IMR-90 (cell line): ENCODE results near the gene NTF3. TPM values are rescaled to one million over a fixed set of nuclear protein-coding genes. Genes with fewer than 3 reads are reported as not detected.

Source experiments
- ATAC-seq: fragments of 200-7000 bp; cut with Tn5 transposase; 2 replicates; pipeline ENCODE4 v1.9.1; 2020; ENCODE audit warnings: low read depth, mild to moderate bottlenecking, moderate library complexity
- BruUV-seq: library from RNA; stranded (reverse); fragments of 400-500 nt; replicated peaks from 2 replicates; lab custom pipeline; 2021; lab: Mats Ljungman, UMichigan
- CTCF ChIA-PET: fragments of 300-600 bp; formaldehyde crosslinking; extraction: SDS; loops from one replicate; lab custom pipeline; 2021; ENCODE audit warnings: antibody characterized with exemption; lab: Yijun Ruan, JAX
- POLR2A ChIA-PET: fragments of 300-600 bp; sonication (Branson Sonifier 250); formaldehyde crosslinking; loops from one replicate; lab custom pipeline; 2022; ENCODE audit warnings: antibody characterized with exemption; ENCODE audit not compliant: unreplicated experiment; lab: Charles Lee
- DNase-seq: peaks from one replicate; pipeline ENCODE4 v3.0.0; 2013
- H2AFZ ChIP-seq: replicated peaks from 2 replicates; pipeline ENCODE3; 2013; ENCODE audit warnings: low read length, mild to moderate bottlenecking; ENCODE audit not compliant: poor library complexity
- H2AK5ac ChIP-seq: 2 replicates; pipeline ENCODE4 v1.6.1; 2013; ENCODE audit warnings: low read depth, low read length, inconsistent platforms
- H2AK9ac ChIP-seq: replicated peaks from 2 replicates; pipeline ENCODE3; 2013; ENCODE audit warnings: mild to moderate bottlenecking, low read depth, low read length, moderate library complexity; ENCODE audit not compliant: poor library complexity
- H2BK120ac ChIP-seq: 2 replicates; pipeline ENCODE4 v1.6.1; 2013; ENCODE audit warnings: low read depth, low read length, inconsistent platforms
- H2BK15ac ChIP-seq: 3 replicates; pipeline ENCODE4 v1.6.1; 2013; ENCODE audit warnings: low read depth, low read length, inconsistent platforms
- H2BK20ac ChIP-seq: 2 replicates; pipeline ENCODE4 v1.6.1; 2013; ENCODE audit warnings: low read depth, mild to moderate bottlenecking, inconsistent platforms, low read length, moderate library complexity
- H2BK5ac ChIP-seq: 2 replicates; pipeline ENCODE4 v1.6.1; 2013; ENCODE audit warnings: mild to moderate bottlenecking, low read depth, low read length, inconsistent platforms; ENCODE audit not compliant: poor library complexity, severe bottlenecking
- H3K14ac ChIP-seq: replicated peaks from 2 replicates; pipeline ENCODE4 v1.6.1; 2013; ENCODE audit warnings: low read depth, low read length, inconsistent platforms
- H3K18ac ChIP-seq: 2 replicates; pipeline ENCODE4 v1.6.1; 2013; ENCODE audit warnings: low read depth, low read length, control low read depth
- H3K23ac ChIP-seq: 2 replicates; pipeline ENCODE4 v1.6.1; 2013; ENCODE audit warnings: low read depth, low read length, inconsistent platforms
- H3K27ac ChIP-seq: 2 replicates; pipeline ENCODE4 v1.5.1; 2013; ENCODE audit warnings: mild to moderate bottlenecking, control low read depth, low read length; ENCODE audit not compliant: insufficient read depth
- H3K27me3 ChIP-seq: 2 replicates; pipeline ENCODE4 v1.6.1; 2013; ENCODE audit warnings: low read length; ENCODE audit not compliant: control insufficient read depth, insufficient read depth
- H3K36me3 ChIP-seq: 2 replicates; pipeline ENCODE4 v1.6.1; 2013; ENCODE audit warnings: low read length, mixed read lengths; ENCODE audit not compliant: control insufficient read depth, insufficient read depth
- H3K4ac ChIP-seq: 2 replicates; pipeline ENCODE4 v1.6.1; 2013; ENCODE audit warnings: low read depth, low read length, inconsistent platforms
- H3K4me1 ChIP-seq: 2 replicates; pipeline ENCODE4 v1.6.1; 2013; ENCODE audit warnings: low read length, mixed read lengths; ENCODE audit not compliant: control insufficient read depth, insufficient read depth
- H3K4me2 ChIP-seq: 2 replicates; pipeline ENCODE4 v1.6.1; 2013; ENCODE audit warnings: low read depth, mild to moderate bottlenecking, control low read depth, low read length, moderate library complexity
- H3K4me3 ChIP-seq: 2 replicates; pipeline ENCODE4 v1.5.1; 2013; ENCODE audit warnings: low read depth, mild to moderate bottlenecking, control low read depth, low read length, moderate library complexity; ENCODE audit not compliant: insufficient read depth
- H3K56ac ChIP-seq: 2 replicates; pipeline ENCODE4 v1.6.1; 2013; ENCODE audit warnings: low read length, inconsistent platforms; ENCODE audit not compliant: insufficient read depth; ENCODE audit errors: extremely low read depth
- H3K79me1 ChIP-seq, 2 experiments: 2 replicates each; pipeline ENCODE4 v1.6.1; 2013; ENCODE audit warnings: low read length in 2 of 2, inconsistent platforms in 1 of 2, low read depth in 1 of 2
- H3K9ac ChIP-seq: 2 replicates; pipeline ENCODE4 v1.6.1; 2013; ENCODE audit warnings: low read depth, low read length, control low read depth
- H3K9me1 ChIP-seq: 2 replicates; pipeline ENCODE4 v1.6.1; 2013; ENCODE audit warnings: low read length, inconsistent platforms; ENCODE audit not compliant: insufficient read depth
- H3K9me3 ChIP-seq: 2 replicates; pipeline ENCODE4 v1.6.1; 2013; ENCODE audit warnings: low read length; ENCODE audit not compliant: control insufficient read depth, insufficient read depth
- H4K20me1 ChIP-seq: 2 replicates; pipeline ENCODE4 v1.6.1; 2013; ENCODE audit warnings: low read length, inconsistent platforms; ENCODE audit not compliant: insufficient read depth
- H4K5ac ChIP-seq: 2 replicates; pipeline ENCODE4 v1.6.1; 2013; ENCODE audit warnings: mild to moderate bottlenecking, low read depth, low read length, control low read depth
- H4K8ac ChIP-seq, 2 experiments: 2 replicates each; pipeline ENCODE4 v1.6.1; 2013; ENCODE audit warnings: low read depth in 2 of 2, low read length in 2 of 2, control low read depth in 1 of 2, inconsistent platforms in 1 of 2
- H4K91ac ChIP-seq: 2 replicates; pipeline ENCODE4 v1.6.1; 2013; ENCODE audit warnings: low read depth, low read length, inconsistent platforms; ENCODE audit not compliant: insufficient read depth
- CHD1 ChIP-seq: IDR thresholded peaks from 2 replicates; pipeline ENCODE4 v1.6.1; 2012; ENCODE audit warnings: low read depth, low read length, improper control_type of control experiment
- MAFK ChIP-seq: IDR thresholded peaks from 2 replicates; pipeline ENCODE4 v1.6.1; 2012; ENCODE audit warnings: low read depth, low read length, improper control_type of control experiment
- NFE2L2 ChIP-seq: fragments of 150-350 bp; IDR thresholded peaks from 2 replicates; pipeline ENCODE4 v1.6.1; 2016; ENCODE audit warnings: low read depth, mild to moderate bottlenecking, low read length
- POLR2A ChIP-seq: IDR thresholded peaks from 2 replicates; pipeline ENCODE4 v1.6.1; 2012; ENCODE audit warnings: mild to moderate bottlenecking, low read depth, low read length
- WGBS, 2 experiments: methylation state at CpG; one replicate each; pipeline versions ENCODE4 v1.1.5 to v1.1.7; 2013; ENCODE audit warnings: missing lambda C conversion rate in 2 of 2; ENCODE audit not compliant: insufficient read length in 1 of 2; ENCODE audit errors: extremely low coverage in 2 of 2; 5-methylcytosine and 5-hydroxymethylcytosine counted together
- dilution Hi-C: fragments of 300-500 bp; cut with HindIII; formaldehyde crosslinking; loops from one replicate; pipeline ENCODE4 v1.14.3; 2018; ENCODE audit warnings: low sequenced_read_pairs; ENCODE audit not compliant: unreplicated experiment
- in situ Hi-C: fragments of 300-500 bp; cut with MboI; formaldehyde crosslinking; loops from 3 replicates; pipeline ENCODE4 v1.14.3; 2019; ENCODE audit warnings: low sequenced_read_pairs, inconsistent platforms, mixed read lengths
- intact Hi-C: fragments of 100-400 bp; cut with micrococcal nuclease; formaldehyde crosslinking; loops from 2 replicates; pipeline ENCODE4 v1.10.0; 2022
- polyA plus RNA-seq, 3 experiments: library from polyadenylated mRNA; depleted of rRNA; stranded (reverse); fragments of >200 nt; gene quantifications; 2 replicates each; pipeline ENCODE4 v1.2.3, GENCODE V29; 2012; ENCODE audit warnings: low replicate concordance in 1 of 3
- total RNA-seq: library from RNA; depleted of rRNA; stranded (reverse); fragments of >200 nt; gene quantifications from 2 replicates; pipeline ENCODE4 v1.2.3, GENCODE V29; 2012

The NTF3 gene
- total and polyA plus RNA-seq, 2 of the 4 experiments (the other 2 are of a cell fraction) = 12.2 to 32.4 TPM

- H3K14ac ChIP-seq = no peak overlapping the region
- POLR2A ChIA-PET = no interaction called here
- H4K8ac ChIP-seq = no peak overlapping the region
- no peak overlapping the region for H3K4me2 ChIP-seq
- no peak for TF ChIP-seq MAFK
- no peak for TF ChIP-seq CHD1
- no peak for TF ChIP-seq NFE2L2
- no peak for TF ChIP-seq POLR2A
- H3K56ac ChIP-seq = no peak overlapping the region
- in situ Hi-C loops (no loop called here), intact Hi-C loops (no loop called here), dilution Hi-C loops (no loop called here)
- no peaks in the 10 kb centered on the region for H3K9me3 ChIP-seq
- H4K91ac ChIP-seq = no peak overlapping the region
- no peak overlapping the region for H2AK9ac ChIP-seq
- BruUV-seq = no TSS peak
- H3K27me3 ChIP-seq = peaks cover 24% of the 10 kb centered on the region
- H2BK5ac ChIP-seq = no peak overlapping the region
- no peak overlapping the region for H3K27ac ChIP-seq
- H2BK120ac ChIP-seq = no peak overlapping the region
- DNase-seq (peak; percentile 65), ATAC-seq (peak; percentile 68)
- H3K79me1 ChIP-seq = no peaks in the 10 kb centered on the region
- H2BK20ac ChIP-seq = no peak overlapping the region
- no peak overlapping the region for H2AFZ ChIP-seq
- no peaks in the 10 kb centered on the region for H4K20me1 ChIP-seq
- H3K4ac ChIP-seq = no peak overlapping the region
- no peak overlapping the region for H3K9ac ChIP-seq
- no peak overlapping the region for H2BK15ac ChIP-seq
- H3K9me1 ChIP-seq = no peaks in the 10 kb centered on the region
- CTCF ChIA-PET = no interaction called here
- H2AK5ac ChIP-seq = no peak overlapping the region
- 13% methylated on average over 1 of the region's 6 CpGs; no CpG with 5 or more reads in 1 of the 2 experiments for WGBS, 2 experiments
- H3K23ac ChIP-seq = no peak overlapping the region
- H3K4me1 ChIP-seq = no peaks in the 10 kb centered on the region
- no peaks in the 10 kb centered on the region for H3K36me3 ChIP-seq
- no peak overlapping the region for H4K5ac ChIP-seq
- H3K18ac ChIP-seq = no peak overlapping the region
- H3K4me3 ChIP-seq = no peak overlapping the region
Observed at GRCh38 chr12:5407034-5407856, 24.7 kb upstream of the NTF3 start.
